Activated T-cell treated with anti-CD3 and anti-CD28 coated beads, Interleukin-2, amount 50 U/mL, for 1 hour (primary cell): Measurements from ENCODE around the gene FAM20C.
"Not testable (repeated sequence)": the region's sequence is repeated elsewhere in the genome, so short reads cannot be mapped to it uniquely, and the experiment has no call there.

ENCODE experiments used
- DNase-seq: peaks from one replicate; pipeline ENCODE4 v3.0.0-alpha.2; 2020

Gene FAM20C

DNA sequence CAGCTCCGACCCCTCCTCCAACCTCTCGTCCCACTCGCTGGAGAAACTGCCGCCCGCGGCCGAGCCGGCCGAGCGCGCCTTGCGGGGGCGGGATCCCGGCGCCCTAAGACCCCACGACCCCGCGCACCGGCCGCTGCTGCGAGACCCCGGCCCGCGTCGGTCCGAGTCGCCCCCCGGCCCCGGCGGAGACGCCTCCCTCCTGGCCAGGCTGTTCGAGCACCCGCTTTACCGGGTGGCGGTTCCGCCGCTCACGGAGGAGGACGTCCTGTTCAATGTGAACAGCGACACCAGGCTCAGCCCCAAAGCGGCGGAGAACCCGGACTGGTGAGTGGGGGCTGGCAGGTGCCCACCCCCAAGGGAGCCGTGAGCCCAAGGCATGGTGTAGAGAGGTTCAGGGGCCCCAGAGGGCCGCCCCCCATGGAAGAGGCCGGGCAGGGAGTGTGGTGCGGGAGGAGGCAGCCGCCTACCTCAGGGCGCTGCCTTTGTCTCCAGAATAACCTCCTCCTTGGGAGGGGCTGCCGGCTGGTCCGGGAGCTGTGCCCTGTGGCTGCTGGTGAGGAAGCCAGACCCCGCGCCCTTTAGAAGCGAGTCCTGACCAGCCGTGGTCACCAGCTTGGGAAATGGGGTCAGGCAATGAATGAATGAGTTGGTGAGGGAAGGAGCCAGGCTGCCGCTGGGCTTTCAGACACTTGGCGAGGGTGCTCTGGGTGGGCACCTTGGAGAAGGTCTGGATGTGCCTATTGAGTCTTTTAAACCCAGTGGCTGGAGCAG lies 1.3 kb downstream of the FAM20C start:
- DNase-seq: no peak

DNA sequence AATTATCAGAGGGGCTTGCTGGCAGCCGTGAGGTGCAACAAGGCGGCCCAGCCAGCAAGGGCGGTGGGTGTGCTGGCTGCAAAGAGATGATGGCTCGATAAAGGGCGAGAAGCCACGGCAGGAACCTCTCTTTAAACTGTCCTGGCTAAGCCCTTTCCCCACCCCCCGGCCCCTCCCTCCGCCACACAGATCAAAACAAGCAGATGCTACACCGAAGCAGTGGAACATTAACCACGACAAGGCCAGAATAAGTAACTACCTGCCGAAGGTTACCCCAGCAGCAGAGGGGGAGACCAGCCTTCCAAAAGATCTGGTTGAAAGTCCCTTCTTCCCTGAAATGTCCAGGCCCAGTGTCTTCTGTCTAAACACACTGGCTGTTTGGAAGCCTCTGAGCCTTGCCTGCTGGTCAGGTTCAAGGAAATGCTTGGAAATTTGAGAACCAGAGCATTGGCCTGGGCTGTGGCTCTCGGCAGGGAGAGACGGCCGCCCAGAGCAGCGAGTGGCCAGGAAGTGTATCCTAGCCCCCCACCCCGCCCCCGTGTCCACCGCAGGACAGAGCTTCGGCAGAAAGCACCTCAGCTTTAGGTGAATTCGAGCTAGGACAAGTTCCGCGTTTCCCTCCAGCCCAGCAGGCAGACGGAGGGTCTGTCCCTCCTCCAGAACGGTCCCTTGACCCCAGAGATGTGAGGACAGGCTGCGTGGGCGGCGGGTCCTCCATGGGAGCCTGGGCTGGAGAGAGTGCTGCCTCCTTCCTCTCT lies 2.1 kb downstream of the FAM20C start:
- DNase-seq: no peak

DNA sequence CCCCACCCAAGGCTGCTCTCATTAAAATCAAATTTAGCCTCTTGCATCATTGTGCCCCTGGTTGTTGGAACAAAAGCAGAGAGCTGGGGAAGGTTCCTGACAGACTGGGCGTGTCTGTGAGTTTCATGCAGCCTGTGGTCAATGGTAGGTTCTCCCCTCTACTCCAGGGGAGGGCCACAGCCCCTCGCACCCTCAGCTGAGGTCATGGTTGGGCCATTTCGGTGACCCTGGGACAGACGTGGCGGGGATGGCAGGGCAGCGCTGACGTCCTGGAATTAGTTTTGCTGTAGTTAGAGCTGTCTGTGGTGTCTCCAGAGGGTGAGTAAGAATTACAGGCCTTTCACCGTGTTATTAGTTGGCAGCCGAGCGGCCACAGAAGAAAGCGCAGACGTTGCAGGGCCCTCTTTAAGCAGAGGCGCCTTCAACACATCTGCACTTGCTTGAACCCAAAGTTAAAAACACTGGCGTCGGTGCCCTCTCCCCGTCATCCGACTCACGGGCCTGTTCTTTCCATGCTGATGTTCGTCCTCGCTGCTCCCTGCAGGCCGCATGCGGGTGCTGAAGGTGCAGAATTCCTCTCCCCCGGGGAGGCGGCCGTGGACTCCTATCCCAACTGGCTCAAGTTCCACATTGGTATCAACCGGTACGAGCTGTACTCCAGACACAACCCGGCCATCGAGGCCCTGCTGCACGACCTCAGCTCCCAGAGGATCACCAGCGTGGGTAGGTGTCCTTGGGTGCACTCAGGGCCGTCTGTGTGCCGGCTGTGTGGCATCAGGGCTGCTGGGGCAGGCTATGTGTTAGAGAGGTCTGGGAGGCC lies 2.8 kb downstream of the FAM20C start:
- no peak for DNase-seq

DNA sequence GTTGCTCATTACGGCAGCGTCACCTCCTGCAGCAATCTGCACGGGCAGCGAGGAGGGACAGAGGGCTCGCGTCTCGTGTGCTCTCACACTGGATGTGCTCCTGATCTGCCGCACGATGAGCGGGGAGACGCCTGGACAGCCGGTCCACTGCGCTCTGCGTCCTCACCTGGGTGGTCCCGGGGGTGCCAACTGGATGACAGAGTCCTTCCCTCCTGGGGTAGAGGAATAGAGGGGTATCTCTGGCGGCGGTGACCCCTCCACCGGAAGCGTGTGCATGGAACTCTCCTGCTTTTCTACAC lies 3.4 kb downstream of the FAM20C start:
- DNase-seq: no peak

DNA sequence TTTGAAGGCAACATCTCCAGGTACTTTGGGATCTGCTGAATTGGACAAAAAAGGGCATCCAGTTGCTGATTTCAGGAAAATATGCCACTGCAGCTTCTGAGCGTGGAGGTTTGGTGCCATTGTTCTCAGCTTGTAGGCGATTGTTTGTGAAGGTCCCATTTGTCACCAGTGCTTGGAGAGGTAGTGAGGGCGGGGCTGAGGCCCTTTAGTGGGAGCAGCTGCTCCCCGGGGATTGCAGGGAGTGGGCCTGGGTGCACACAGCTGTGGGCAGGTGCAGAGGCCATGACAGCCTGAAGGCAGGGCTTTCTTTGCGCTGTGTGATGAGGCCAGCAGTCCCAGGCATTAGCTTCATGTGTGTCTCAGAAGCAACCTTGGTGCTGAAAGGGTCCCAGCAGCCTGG lies 3.9 kb downstream of the FAM20C start:
- DNase-seq: no peak

DNA sequence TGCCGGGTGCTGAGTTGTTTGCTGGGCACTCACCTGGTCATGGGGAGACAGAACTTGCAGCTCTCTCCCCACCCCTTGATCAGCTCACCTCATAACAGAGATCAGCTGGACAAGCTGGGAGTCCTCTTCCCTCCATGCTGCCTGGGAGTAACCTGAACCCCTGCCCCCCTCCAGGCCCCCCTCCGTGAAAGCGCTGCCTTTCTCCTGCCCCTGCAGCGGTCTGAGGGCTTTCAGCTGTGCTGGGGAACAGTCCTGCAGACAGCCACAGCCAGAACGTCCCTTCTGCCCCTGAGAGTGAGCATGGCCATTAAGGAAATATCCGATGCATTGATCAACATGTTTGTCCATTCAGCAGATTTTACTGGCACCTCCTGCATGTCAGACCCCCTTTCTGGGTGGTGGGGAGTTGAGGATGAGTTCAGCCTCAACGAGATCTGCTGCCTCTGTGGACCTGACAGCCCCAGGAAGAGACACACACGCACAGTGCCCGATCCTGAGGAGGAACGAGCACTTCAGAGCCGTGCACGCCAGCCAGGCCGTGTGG lies 4.5 kb downstream of the FAM20C start:
- no peak for DNase-seq

DNA sequence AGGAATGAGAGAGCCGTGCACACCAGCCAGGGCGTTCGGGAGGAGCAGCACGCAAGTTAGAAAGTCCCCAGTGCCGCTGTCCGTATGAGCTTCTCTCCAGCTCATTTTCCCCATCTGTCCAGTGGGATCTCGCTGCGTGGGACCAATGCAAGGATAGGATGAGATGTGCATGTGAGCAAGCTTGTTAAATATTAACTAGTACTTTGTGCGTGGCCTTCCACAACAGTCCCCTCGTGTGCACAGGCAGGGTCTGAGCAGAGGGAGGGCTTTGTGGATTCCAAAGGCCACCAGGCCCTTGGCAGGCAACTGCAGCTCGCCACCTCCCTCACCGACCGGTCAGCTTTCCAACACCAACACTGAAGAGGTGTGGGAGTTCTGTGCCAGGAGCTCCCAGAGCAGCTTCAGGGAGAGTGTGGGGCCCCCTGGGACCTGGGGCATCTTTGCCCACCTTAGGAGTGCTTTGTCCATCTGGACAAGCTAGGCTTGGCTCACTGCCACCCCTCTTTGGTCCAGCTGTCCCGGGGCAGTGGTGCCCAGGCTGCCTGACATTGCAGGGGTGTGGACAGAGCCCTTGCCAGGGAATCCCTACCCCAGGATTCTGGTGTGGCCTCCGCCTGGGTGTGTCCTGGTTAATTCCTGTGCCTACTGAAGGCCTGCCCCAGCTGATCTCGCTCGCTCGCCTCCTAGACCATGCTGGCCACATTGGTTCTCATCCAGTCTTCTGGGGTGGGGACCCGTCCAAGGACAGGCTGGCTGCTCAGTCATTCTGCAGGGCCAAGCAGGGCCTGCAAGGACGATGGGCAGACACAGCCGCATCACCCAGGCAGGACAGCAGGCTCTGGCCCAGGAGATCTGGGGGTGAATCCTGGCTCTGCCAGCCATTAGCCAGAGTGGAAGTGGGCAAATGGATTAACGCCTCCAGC lies 5.3 kb downstream of the FAM20C start:
- DNase-seq: no peak

DNA sequence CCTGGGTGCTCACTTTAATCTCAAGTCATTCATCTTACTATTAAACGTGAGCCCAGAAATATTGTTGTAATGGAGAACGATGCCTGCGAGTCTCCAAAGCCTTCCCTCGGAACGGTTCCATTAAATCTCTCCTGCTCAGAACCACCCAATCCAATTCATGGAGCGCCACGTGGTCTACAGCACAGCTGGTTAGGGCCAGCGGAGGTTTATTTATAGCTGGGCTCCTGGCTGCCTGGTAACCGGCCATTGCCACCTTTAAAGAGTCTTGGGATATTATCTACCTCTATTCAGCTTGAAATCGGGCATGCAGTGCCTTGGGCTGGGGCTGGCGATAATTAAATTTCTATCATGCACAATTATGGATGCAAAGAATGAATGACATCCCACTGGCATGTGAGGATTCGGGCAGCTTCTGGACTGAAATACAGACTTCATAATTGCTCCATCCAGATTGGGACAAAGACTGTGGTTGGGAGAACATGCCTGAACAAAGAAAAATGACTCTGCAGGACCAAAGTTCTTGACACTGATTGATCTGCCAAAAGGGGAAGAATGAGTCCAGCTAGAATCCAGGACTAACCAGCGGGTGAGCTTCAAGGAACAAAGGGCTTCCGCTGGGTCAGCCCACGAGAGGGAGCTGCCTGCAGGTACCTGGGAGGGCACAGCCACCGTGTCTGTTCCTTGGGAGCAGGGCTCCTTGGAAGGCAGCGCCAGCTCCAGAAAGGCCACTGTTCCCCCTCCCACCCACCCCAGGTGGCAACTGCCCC lies 7.3 kb downstream of the FAM20C start:
- DNase-seq: no peak

DNA sequence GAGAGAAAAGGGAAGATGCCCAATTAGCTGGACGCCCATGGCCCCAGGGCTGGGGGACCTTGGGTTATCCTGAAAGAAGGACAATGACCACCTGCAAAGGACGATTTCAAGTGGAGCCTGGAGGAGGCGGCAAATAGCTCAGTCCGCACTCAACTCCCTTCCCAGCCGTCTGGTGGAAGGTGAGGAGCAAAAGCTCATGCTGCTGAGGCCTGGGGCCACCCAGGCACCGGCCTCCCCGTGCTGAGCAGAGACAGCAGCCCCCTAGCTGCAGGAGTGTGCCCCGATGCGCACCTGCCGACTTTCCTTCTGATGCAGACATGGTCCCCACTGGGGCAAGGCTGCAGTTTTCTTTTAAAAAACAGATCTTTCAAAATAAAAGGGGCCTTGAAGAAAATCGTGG lies 7.9 kb downstream of the FAM20C start:
- no peak for DNase-seq

DNA sequence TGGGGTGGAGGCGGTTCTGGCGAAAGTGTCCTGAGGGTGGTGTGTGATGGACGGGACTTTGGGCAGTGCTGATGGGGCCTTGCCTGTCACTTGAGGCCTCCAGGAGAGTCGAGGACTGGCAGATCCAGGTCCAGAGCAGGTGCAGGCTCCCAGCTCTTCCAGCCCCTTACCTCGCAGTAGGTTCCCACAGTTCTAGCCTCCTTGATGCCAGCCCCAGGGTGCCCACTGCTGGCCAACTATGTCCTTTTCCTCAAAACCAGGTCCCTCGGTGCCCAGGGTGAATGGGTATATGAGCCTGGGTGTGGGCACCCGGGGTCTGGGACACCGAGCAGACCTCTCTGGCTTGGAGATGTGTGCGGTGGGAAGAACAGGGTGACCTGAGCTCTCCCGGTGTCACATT lies 8.3 kb downstream of the FAM20C start:
- no peak for DNase-seq

DNA sequence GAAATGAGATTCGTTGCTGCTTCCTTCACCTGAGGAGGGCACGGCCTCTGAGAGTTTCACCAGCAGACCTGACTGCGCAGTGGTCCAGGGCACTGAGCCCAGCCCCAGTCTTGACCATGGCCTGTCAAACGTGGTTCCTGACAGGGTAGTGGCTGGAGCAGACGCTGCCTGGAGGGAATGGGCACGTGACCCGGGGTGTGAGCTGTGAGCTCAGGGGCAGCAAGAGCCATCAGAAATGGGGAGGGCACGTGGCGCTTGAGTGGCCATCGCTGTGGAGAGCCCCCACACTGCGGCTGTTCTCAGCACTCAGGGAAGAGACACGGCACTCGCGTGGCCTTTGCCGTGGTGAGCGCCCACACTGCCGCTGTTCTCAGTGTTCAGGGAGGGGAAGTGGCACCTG lies 12.0 kb downstream of the FAM20C start:
- no peak for DNase-seq

DNA sequence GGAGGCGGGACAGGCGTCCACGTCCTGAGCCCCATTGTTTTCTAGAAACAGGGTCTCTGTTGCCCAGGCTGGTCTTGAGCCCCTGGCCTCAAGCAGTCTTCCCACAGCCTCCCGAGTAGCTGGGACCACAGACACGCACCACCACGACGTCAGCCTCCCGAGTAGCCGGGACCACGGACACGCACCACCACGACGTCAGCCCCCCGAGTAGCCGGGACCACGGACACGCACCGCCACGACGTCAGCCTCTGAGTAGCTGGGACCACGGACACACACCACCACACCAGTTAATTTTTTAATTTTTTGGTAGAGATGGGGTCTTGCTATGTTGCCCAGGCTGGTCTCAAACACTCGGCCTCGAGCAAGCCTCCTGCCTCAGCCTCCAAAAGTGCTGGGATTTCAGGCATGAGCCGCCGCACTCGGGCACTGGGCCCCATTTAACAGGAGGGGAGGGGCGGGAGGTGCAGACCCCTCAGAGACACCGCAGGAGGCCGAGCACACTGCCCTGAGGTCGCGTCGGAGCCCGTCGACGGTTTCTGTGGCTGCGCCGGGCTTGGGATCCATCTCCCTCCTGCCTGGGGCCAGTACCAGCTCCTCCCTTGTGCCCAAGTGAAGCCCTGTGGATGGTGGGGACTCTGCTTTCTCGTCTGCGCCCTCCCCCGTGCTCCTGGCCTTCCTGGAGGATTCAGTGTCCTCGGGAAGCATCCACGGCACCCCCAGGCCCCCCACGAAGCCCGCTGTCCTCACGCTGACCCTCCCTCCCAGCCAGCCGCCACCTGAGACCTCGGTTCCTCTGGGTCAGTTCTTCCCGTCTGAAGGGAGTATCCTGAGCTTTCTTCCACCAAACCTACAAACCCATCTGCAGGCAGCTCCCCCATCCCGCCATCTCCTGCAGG lies 13.0 kb downstream of the FAM20C start:
- DNase-seq: no peak

DNA sequence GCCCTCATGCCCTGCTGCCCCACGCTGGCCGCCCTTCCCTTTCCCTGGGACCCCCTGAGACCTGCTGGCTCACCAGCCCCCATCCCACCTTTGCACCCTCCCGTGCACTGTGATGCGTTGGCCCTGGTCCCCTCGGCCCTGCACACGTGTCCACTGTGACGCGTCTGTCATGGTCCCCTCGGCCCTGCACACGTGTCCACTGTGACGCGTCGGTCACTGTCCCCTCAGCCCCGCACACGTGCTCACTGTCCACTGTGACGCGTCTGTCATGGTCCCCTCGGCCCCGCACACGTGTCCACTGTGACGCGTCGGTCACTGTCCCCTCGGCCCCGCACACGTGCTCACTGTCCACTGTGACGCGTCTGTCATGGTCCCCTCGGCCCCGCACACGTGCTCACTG lies 14.0 kb downstream of the FAM20C start:
- DNase-seq: not testable (repeated sequence)

DNA sequence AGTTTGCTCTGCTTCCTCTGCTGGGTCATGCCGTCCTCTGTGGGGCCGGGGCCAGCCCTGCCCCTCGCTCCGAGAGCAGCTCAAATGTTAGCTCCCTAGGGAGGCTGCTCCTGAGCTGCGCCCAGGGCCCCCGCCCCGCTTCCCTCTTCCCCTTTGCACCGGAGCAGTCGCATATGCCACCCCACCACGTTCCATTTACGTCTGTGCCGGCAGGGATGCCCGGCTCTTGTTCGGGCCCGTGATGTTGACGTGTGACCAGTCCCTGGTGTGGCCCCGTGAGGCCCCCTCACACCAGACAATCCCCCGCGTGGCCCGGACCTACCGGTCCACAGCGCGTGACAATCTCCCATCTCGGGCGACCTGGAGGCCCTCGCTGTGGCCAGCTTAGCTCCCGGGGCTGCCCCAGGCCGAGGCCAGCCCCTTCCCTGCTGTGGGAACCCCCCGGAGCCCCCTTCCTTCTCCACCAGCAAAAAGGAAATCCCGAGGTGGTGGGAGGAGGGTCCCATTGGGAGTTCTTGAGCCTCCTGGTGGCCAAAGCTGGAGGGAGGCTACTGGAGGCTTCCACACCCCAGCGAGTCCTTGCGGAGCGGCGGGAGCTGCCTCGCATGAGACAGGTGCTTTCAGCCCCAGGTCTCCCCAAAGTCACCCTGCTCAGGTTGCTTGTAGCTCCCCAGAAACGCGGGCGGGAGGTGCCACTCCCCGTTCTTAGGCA lies 15.2 kb downstream of the FAM20C start:
- no peak for DNase-seq

DNA sequence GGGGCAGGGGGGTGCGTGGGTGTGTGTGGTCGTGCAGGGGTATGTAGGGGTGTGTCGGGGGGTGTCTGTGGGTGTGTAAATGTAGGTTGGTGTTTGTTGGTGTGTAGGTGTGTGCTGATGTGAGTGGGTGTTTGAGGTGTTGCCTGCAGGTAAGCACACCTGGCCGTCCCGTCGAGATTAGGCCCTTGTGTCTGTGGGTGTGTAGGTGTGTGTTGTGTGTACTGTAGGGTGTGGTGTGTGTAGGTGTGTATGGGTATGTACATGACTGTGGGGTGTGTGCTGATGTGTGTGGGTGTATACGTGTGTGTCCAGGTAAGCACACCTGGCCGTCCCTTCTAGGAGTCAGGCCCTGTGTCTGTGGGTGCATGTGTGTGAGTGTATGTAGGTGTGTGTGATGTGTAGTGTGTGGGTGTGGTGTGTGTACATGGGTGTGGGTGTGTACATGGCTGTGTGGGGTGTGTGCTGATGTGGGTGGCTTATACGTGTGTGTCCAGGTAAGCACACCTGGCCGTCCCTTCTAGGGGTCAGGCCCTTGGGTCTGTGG lies 15.8 kb downstream of the FAM20C start:
- no peak for DNase-seq

DNA sequence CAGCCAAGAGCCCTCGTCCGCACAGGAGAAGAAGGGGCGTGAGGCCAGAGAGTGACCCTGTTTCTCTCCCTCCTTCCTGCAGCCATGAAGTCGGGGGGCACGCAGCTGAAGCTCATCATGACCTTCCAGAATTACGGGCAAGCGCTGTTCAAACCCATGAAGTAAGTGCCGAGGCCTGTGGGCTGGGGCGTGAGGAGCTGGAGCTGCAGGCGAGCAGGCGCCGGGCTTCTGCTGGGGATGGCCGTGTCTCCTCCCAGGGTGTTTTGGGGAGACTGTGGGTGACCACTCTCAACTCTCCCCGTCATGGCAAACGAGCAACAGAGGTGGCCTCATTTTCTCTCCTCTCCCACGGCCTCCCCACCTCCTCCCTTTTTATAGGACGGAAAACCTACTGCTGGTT lies 16.4 kb downstream of the FAM20C start:
- no peak for DNase-seq

DNA sequence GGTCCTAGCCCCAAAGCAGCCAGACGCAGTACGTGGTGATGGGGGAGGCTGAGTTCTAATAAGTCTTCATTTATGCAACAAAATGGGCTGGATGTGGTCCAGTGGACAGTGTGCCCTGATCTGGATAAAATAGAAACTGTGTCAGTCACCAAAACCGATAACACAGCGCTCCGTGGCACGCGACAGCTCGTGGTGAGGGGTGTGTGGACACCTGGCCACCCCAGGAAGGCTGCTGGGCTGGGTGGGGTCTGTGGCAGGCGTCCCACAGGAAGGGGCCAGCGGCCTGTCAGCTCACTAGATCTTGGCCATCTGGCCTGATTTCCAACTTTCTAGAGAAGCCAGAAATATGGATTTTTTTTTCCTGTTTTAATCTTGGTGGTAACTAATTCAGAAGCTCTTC lies 17.0 kb downstream of the FAM20C start:
- DNase-seq: no peak

DNA sequence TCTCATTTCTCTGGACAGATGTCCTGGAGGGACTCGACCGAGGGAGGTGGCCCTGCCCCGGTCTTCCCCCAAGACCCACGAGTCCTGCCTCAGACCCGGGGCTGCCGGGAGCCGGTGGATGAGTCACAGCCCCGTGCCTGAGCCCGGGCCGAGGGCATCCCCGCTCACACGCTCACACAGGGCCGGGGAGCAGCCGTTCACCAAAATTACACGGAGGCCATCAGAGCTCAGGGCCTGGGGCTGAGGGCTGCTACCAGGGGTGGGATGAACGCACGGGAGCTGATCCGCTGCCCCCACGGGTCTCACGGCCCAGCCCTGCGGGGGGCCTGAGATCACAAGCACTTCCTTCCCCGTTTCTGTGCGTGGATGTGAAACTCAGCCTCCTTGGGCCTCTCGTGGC lies 17.5 kb downstream of the FAM20C start:
- DNase-seq: no peak

DNA sequence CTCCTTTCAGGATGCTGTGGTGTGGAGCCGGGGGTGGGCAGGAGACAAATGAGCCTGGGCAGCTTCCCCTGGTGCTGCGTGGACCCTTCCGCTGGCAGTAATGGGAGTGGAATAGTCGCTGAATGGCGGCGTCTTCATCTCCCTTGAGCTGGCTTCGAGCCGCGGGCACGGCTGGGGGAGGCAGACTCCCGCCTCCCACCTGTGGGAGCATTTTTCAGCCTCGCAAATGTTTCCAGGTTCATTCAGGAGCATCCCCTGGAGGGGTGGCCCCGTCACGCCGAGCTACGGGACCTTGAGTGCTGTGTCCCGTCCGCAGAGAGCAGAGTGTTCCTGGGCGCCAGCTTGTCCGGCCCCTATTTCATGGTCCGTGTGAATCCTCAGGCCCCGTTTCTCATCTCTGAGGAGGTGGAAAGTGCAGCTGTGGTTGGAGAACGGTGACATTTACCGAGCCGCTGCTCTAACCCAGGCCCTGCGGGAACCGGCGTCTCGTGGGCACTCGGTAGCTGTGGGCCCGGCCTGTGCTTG lies 18.1 kb downstream of the FAM20C start:
- no peak for DNase-seq
